NCI-H446 (cell line): ENCODE data around the gene FUBP1.
A peak's percentile ranks its signal among the peaks of the same experiment; 100 is the strongest.
"Not testable (repeated sequence)": the region's sequence is repeated elsewhere in the genome, so short reads cannot be mapped to it uniquely, and the experiment has no call there.

Experiments
- DNase-seq, 2 experiments: peaks; one replicate each; lab custom pipeline; 2025; lab: John Stamatoyannopoulos, UW

FUBP1 gene

GRCh38 chr1:77978969-77979876, at the start of gene FUBP1:
TSS of gene FUBP1 (minus strand) at chr1:77979072. CDS start at chr1:77979004, 68 bp downstream.
- DNase-seq, result peak; percentile 100

- DNase-seq, result not testable (repeated sequence)
Observed at GRCh38 chr1:78021134-78021533, 42.3 kb upstream of the FUBP1 start.

- DNase-seq, result no peak
Observed at GRCh38 chr1:78019024-78019423, 40.2 kb upstream of the FUBP1 start.

GRCh38 chr1:78015148-78015547, 36.3 kb upstream of the FUBP1 start:
- DNase-seq, result no peak

- no peak for DNase-seq
Observed at GRCh38 chr1:78011050-78011449, 32.2 kb upstream of the FUBP1 start.

- no peak for DNase-seq
Observed at GRCh38 chr1:78009836-78010235, 31.0 kb upstream of the FUBP1 start.

GRCh38 chr1:78009276-78009675, 30.4 kb upstream of the FUBP1 start:
- no peak for DNase-seq

GRCh38 chr1:78007677-78008341, 28.9 kb upstream of the FUBP1 start:
- no peak for DNase-seq

GRCh38 chr1:78006521-78006920, 27.6 kb upstream of the FUBP1 start:
- no peak for DNase-seq

GRCh38 chr1:78005755-78006154, 26.9 kb upstream of the FUBP1 start:
- peak; percentile 74 to 85 for DNase-seq

- DNase-seq, result no peak
Observed at GRCh38 chr1:78005448-78005722, 26.5 kb upstream of the FUBP1 start.

GRCh38 chr1:78004719-78005447, 26.0 kb upstream of the FUBP1 start, which contains the start of gene DNAJB4:
TSS of gene DNAJB4 (plus strand) at chr1:78004939. CDS start at chr1:78005111, 172 bp downstream.
- peak; percentile 79 to 92 for DNase-seq

GRCh38 chr1:78003882-78004718, 25.2 kb upstream of the FUBP1 start:
- DNase-seq, result peak in 1 of 2 experiments; percentile 87

- no peak for DNase-seq
Observed at GRCh38 chr1:78003070-78003746, 24.3 kb upstream of the FUBP1 start.

- DNase-seq, result not testable (repeated sequence)
Observed at GRCh38 chr1:78000536-78000935, 21.7 kb upstream of the FUBP1 start.

- no peak for DNase-seq
Observed at GRCh38 chr1:77996734-77997133, 17.9 kb upstream of the FUBP1 start.

GRCh38 chr1:77994117-77994705, 15.3 kb upstream of the FUBP1 start:
- DNase-seq, result no peak

- no peak for DNase-seq
Observed at GRCh38 chr1:77991638-77992037, 12.8 kb upstream of the FUBP1 start.

- no peak for DNase-seq
Observed at GRCh38 chr1:77990629-77991204, 11.8 kb upstream of the FUBP1 start.

GRCh38 chr1:77989744-77990143, 10.9 kb upstream of the FUBP1 start:
- DNase-seq, result no peak
